ENCODE results near the gene TUBGCP4.

Gene TUBGCP4

DNA sequence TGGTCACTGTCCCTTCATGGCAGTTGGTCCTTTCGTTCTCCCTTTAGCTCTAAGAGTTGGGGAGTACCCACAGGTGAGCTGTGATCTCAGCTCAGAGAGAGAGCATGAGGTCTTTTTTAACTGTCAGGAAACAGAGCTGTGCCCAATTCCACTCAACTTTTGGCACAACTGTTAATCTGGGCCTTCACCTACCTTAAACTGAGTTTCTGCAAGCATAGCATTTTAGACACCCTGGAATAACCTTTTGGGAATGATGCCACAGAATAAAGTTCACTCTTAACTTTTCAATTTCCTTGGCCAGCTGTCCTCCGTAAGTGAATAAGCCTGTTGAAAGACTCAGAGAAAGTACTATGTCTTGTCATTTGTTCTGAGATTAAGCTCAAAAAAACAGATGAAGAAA is 35.9 kb downstream of the TUBGCP4 start:
- no peak for TF ChIP-seq CTCF (IDR thresholded peaks at IDR 0.05; ENCODE audit: extremely low read depth, missing control alignments)
- DNase-seq (ENCODE audit: low spot score), result no peak

DNA sequence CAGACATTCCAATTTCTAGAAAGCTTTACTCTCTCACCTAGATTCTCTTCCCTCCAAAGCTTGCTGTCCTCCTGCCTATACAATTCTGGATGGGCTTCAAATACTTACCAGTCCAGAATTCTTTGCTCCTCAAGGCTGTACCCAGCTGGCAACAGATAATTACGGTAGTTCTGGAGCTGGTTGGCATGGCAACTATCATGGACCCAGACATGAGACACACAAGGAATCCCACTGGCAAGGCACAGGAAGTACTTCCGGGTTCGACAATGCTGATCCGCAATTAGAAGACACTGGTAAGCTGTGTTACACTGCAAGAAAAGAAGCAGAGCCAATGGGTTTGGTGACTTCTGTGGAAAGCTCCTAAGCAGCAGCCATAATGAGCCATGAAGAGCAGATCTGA is 37.9 kb downstream of the TUBGCP4 start:
- TF ChIP-seq CTCF (IDR thresholded peaks at IDR 0.05; ENCODE audit: extremely low read depth, missing control alignments), result no peak
- no peak for DNase-seq (ENCODE audit: low spot score)

DNA sequence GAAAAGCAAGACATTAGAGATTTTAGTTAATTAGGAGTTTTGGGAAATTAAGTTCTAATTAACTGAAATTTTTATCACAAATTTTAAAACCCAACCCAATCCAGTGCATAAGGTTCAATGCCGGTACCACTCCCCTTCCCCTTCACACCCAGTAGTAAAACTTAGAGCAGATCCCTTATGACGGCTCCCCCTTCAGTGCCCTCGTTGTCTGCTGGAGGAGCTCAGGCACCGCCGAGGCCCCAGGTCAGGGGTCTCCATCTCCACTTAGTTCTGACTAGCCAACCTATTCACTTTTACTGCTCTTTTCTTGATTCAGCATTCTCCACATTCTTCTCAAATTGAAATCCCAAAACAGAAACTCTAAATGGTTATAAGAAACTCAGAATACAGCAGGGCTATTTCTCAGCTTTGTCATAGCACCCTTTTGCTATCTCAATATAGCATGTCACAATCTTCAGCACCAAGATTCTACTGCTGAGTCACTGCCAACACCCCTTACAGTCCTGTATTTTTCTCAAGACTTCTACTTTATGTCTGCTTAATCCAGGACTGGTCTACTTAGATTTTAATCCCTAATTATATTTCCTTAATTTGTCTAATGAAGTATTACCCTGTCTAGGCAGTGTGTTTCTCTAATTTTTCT is 39.8 kb downstream of the TUBGCP4 start:
- no peak for DNase-seq (ENCODE audit: low spot score)

GRCh38 chr15:43412096-43412495 is 41.2 kb downstream of the TUBGCP4 start:
- no peak for TF ChIP-seq CTCF (IDR thresholded peaks at IDR 0.05; ENCODE audit: extremely low read depth, missing control alignments)
- no peak for DNase-seq (ENCODE audit: low spot score)

More for the DNA sequence above, 39.8 kb downstream of the TUBGCP4 start:
- no peak for TF ChIP-seq CTCF (IDR thresholded peaks at IDR 0.05; ENCODE audit: extremely low read depth, missing control alignments)

GRCh38 chr15:43414196-43414595 is 43.3 kb downstream of the TUBGCP4 start:
- no peak for DNase-seq (ENCODE audit: low spot score)
- no peak for TF ChIP-seq CTCF (IDR thresholded peaks at IDR 0.05; ENCODE audit: extremely low read depth, missing control alignments)

- no peak for TF ChIP-seq CTCF (IDR thresholded peaks at IDR 0.05; ENCODE audit: extremely low read depth, missing control alignments)
- no peak for DNase-seq (ENCODE audit: low spot score)
Measured at GRCh38 chr15:43420435-43420834, 49.5 kb downstream of the TUBGCP4 start.

DNA sequence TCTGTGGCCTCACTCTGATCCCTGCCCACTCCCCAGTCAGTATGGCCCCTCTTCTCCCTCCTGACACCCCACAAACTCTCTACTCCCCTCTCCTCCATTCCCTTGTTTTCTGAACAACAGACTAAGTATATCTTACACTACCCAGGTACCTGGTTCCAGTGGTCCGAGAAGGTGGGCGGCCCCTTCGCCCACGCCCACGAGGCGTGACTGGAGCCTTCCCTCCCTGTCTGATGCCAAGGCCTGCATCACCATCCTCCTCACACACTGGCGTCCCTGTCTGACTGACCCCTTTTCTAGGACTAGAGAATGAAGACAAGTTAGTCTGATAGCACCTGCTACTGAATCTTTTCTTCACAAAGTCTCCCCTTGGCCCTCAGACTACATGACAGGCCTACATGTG is 50.0 kb downstream of the TUBGCP4 start:
- TF ChIP-seq CTCF (IDR thresholded peaks at IDR 0.05; ENCODE audit: extremely low read depth, missing control alignments), result no peak
- DNase-seq (ENCODE audit: low spot score), result no peak

All from GM20000 (cell line).